NCI-H748 (cell line): Measurements from ENCODE around the gene MBNL2.
A peak's percentile ranks its signal among the peaks of the same experiment; 100 is the strongest.

Experiments
- DNase-seq: peaks from one replicate; lab custom pipeline; 2025; ENCODE audit not compliant: unreplicated experiment; lab: John Stamatoyannopoulos, UW

MBNL2 gene

DNA sequence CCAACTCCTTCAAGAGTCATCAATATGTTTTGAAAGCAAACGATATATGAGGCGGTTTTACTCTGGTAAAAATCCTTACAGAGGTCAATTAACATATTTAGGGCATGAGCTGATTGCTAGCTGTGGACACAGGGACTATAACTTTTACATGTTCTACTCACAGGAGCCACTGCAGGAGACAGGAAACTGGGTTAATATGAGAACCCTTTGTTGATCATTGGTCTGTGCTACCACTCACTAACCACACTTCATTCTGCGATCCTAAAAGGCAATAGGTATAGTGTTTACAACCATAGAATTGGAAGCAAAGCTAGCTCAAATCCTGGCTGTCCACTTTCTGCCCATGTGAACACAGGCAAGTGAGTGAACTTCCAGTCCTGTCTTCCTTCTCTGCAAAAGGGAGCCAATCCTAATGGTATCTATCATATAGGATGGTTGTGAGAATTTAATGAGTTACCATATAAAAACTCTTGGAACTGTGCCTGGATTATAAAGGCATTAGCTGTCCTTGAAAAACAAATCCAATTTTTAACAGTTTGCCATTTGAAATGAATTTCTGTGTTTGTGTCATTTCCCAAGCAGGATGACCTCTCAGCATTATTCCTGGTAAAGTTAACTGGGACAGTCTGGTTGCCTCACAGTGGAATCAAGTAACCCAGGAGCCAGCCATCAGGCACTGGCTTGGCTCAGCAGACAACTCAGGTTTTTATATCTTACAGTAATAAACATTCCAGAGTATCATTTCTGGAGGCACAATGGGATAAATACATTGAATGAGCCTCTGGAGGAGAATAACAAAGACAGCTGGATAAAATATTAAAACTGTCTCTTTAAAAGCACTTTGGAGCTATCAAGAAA, 182.0 kb downstream of the MBNL2 start:
- no peak for DNase-seq

DNA sequence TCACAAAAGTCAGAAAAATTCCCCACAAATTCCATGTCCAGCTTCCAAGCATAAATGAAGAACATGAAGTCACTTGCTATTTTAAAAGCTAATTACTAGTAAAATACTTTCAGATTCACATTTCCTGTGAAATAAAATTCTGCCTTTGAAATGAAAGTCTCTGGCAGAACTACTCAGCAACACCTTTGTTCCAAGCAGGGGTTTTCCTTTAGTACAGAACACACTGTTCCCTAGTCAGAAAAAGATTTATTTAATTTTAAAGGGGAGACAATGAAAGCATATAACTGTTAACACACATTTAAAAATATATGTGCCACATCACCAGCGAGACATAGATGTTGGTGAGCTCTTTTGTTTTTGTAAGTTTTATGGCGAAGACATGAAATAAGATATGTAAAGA, 185.4 kb downstream of the MBNL2 start:
- DNase-seq = no peak

DNA sequence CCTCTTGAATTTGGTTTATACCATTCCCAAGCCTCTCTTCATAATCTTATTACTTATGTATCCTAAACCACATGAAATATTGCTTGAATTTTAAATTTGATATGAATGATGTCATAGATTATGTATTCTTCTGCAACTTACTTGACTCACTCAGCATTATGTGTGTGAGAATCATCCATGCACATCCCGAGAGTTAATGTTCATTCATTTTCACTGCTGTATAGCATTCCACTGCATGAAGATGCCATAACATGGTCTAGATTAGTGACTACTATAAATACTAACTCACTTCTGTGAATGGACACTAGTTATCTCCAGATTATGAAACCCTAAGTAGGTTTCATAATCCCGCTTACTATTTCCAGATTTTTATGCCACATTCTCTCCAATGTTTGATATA, 186.8 kb downstream of the MBNL2 start:
- no peak for DNase-seq

DNA sequence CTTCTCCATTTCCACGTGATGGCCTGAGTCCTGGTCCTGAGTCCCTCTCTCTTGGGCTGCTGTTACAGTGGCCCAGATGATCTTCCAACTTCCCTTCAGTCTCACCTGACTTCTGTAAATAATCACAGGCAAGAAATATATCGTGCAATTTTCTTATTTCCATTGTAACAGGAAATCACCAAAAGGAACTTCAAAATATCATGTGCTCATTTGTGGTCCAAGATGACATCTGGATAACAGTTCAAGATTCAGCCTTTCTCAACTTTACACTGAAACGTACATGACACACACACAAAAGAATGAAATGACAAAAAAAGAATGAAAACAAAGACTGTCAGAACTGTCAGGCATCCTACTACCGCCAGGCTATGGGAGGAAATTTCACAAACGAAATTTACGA, 189.9 kb downstream of the MBNL2 start:
- DNase-seq = no peak

DNA sequence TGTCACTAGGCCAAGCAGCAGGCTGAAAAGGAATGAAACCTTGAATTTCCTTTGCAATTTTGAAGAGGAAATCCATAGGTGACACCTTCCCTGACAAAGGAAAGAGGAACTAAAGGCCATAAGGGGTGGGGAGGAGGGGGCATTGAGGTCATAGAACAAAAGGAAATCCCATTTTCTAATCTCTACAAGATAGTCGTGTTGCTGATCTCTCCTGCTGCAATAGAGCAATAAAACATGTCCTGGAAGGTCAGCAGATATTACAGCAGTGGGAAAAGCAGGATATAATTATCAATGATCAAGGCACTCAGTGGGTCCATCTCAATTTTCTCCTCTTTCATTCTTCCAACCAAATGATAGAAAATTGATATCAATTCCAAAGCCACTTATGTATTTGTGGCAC, 191.6 kb downstream of the MBNL2 start:
- DNase-seq = peak; percentile 20

DNA sequence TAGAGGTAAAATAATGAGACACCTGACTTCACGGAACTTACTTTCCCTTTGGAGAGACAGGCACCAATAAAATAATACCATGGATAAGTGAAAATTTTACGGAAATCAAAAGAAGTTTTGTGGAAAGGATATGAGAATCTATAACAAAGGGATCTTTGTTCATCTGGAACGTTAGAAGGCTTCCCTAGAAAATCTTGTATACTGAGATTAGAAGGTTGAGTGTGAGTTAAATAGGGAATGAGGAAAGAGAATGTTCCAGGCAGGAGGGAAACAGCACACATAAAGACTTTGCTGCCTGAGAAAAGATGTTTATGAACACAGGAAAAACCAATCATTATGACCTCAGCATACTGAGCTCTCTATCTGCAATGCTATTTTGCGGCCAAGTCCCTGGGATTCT, 192.3 kb downstream of the MBNL2 start:
- DNase-seq = no peak

DNA sequence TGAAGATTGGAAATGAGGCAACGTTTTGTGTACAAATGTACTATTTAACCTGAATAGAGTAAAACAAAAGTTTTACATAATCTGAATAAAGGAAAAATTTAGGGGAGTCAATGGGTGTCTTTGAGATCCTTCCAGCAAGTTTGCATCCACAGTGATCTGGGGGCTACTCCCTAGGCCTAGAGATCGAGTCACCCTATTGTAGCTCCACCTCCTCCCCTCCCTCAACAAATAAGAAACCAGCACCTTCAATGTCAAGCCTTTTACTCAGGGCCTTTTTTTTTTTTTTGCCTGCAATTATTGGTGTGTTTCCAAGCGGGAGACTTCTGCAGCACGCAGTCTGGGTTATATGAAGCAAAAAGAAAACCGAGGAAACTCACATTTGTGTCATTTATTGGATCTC, 195.6 kb downstream of the MBNL2 start:
- DNase-seq = no peak

DNA sequence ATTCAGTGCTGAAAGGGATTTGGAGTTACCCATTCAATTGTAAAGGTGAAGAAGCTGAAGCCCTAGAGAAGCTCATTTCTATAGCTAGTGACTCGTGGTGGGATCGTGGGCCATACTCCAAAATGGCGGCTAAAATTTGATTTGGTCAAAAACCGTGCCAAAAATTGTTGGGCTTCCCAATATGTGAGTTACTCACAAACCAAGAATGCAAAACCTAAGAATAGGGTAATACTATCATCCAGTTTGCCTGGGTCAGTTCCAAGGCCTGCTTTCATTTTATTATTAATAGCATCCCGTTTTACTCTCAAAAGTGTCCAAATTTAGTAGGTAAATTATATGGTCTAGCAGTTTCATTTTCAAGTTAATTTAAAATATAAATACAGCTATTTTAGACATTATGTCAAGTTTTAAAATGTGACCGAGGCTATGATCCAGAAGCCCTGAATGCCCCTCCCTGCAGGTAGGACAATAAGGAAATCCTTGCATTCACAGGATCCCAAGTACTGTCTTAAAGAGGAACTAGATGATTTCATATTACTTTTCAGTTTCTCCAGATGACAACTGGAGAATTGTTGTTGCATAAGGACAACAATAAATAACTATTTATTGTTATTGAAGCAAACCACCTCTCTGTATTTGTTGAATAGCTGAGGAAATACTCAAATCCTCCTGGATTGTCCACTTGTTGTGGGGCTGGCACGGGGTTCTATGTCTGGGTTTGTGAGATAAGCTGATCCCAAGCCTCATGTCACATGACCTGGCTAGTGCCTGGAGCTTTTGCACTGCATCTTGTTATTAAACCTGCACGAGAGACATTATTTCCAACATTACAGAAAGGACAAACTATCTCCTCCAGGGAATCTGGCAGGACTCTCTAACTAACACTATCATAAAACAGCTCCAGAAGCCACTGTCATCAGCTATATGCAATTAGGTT, 200.3 kb downstream of the MBNL2 start:
- DNase-seq = no peak

DNA sequence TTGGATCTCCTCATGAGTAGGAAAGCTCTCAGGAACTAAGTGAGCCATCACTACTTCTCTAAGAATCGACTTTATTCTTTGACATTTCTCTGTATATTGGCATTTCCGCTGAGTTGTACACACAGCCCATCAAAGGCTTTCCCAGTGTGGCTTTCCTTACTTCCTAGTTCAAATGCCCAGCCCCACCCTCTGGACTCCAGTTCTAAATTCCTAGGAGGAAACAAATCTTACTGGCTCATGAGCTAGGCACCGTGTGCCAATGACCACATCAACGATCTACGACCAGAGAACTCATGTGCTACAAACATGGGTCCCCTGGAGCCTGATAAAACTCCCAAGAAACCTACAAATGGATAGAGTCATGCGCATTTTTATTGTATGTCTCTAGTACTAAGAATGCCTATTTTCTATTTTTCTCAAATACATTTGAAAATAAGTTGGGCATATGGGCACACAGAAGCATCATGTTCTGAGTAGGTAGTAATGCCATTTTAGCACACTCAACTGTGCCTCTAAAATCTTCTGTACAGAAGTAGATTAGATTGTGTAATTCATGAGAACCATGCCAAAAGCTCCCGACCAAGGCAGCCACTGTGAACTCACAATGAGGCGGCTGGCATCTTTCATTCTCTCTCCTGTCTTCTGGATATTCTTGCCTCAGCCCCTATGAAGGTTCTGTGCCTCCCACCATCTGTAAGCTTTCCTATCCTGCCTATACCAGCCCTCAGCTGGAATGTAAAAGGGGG, 201.3 kb downstream of the MBNL2 start:
- DNase-seq = no peak

DNA sequence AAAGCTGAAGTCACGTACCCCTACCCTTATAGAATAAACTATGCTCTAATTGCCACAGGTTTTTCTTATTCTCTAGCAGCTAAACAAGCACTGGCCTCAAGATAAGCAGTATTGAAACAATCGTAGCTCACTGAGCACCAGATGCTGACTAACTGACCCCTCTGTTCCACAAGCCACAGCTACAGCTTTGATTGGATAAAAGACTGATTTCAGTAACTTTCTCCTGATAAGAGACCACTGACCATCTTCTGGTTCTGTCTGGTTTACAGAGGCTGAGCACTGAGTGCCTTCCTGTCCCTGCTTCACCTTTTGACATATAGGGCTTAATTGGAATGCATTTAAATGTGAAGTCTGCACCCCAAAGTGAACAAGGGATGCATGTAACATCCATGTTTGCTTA, 203.5 kb downstream of the MBNL2 start:
- no peak for DNase-seq

DNA sequence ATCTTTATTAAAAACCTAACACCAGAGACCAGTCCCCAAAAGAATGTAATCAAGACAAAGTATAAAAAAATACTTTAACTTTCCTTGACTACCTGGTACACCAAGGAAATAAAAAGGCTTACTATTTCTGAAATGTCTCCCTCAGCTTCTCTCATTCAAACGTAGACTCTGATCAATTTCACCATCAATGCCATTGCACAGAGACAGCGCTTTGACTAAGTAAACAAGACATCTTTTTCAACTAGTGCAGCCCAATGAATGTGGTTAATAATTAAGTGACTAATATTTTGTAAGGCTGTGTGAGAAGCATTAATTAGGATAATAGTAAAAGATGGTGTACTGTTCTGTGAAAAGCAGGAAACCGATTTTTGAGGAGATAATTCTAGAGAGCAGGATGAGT, 204.6 kb downstream of the MBNL2 start:
- no peak for DNase-seq

DNA sequence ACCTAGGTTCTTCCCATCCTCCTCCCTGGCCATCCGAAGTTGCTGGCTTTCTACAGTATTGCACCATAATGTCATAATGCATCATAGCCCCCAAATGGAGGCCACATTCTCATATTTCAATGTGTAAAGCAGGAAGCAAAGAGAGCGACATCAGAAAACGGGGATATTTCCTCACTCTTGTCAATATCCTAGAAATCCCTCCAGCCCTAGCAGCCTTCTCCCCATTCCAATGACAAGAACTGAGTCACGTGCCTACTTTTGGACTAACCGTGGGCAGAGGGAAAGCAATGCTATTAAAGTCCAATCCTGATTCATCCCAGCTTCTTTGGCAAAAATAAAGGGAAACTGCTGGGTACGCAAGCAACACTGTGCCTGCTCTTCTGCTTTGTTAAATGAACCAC, 207.5 kb downstream of the MBNL2 start:
- DNase-seq = peak; percentile 73

DNA sequence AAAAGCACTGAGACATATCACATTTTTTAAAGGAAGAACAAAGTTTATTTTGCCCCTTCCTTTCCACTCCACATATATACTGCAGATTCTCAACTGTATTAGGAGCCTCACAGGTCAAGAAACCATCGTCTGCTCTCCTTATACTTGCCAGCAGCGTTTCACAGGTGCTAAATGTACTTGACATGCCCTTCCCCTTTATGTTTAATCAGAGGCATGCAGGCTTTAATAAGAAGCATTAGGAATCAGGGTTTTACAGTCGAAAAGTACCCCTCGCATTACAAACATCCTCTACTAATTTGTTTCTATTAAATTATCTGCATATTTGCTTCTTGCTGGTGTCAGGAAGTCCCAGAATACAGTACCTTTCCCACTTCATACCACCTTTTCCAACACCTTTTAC, 208.2 kb downstream of the MBNL2 start:
- DNase-seq = peak; percentile 66

DNA sequence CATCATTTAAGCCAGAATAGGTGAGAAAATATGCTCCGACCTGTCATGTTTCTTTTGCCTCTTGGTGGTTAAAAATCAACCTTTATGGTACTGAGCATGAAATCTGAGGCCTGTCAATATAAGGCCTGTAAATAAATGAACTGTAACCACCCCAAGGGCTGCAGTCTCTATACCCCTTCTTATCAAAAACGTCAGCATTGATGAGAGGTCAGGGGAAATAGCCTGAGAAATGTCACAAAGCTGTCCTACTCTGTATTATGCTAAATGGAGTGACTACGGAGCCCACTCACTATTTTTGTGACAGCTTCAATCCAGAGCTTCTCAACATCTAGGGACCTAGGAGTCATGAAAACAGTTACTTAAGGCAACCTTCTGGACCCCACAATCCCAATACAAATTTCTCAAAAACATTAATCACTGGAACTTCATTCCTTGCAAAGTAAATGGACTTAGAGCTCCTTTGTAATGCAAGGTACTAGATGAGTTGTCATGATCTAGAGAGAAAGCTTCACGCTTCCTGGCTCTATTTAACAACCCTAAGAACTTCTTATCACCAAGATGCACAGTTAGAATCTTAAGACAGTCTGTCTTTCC, 209.1 kb downstream of the MBNL2 start:
- DNase-seq = no peak

DNA sequence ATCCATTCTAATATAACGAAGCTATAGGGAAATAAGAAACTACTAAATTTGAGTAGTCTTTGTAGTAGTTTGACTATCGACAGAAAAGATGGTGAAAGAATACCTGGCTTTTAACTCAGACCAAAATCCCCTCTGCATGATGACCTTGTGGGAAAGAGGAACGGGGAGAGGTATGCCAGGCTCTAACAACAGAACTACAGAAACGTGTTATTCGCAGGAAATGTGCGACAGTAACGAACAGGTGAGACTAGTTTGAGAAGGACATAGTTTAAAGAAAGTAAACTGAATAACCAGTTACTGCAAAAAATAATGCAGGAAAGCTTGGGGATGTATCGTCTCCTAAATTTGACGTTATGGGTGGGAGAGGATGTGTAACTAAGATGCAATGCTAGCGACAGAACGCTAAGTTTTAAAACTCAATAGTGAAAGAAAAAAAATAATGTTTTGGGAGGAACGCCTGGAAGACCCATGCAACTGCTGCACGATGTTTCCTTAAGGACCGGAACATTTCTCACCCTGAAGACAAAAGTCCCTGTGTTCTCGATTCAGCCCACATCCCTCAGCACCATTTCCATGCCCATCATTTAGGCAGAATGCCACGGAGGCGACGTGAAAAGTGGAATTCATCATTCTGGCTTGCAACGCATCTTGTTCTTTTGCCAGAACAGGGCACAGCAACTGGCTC, 210.2 kb downstream of the MBNL2 start:
- peak; percentile 48 for DNase-seq

DNA sequence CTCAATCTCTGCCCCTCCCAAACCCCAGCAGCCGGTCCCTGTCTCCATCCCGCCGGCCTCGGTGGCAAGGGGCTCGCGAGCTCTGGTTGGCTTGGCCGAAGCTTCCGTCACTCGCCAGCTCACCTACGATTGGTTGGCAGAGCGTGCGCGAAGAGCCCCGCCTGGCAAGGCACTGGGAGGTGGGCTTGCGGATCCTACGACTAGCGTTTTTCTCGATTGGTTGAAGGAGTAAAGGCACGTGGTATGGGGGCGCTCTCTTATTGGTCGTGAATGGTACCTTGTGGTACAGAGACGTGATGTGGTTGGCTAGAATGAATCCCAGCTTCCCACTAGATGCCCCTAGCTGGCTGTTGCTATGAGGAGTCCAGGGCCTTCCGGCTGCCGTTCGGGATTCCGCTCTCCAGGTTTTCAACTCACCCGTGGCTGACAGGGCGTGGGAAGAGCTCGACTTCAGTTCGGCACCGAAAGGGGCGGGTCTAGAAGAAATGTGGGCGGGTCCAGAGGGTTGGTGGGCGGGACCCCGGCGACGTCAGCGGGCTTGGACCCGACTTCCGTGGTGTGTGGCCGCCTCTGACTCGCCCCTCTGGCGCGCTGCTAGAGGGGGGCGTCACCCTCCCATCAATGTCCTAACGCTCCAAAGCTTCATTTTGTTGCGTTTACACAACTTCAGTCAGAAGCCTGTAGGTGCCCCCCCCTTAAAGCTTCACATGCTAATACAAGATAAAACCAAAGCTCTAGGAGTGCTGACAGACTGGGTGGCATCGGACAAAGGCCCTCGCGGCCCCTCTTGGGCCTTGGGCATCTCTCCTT, 211.0 kb downstream of the MBNL2 start:
- DNase-seq = peak; percentile 100

DNA sequence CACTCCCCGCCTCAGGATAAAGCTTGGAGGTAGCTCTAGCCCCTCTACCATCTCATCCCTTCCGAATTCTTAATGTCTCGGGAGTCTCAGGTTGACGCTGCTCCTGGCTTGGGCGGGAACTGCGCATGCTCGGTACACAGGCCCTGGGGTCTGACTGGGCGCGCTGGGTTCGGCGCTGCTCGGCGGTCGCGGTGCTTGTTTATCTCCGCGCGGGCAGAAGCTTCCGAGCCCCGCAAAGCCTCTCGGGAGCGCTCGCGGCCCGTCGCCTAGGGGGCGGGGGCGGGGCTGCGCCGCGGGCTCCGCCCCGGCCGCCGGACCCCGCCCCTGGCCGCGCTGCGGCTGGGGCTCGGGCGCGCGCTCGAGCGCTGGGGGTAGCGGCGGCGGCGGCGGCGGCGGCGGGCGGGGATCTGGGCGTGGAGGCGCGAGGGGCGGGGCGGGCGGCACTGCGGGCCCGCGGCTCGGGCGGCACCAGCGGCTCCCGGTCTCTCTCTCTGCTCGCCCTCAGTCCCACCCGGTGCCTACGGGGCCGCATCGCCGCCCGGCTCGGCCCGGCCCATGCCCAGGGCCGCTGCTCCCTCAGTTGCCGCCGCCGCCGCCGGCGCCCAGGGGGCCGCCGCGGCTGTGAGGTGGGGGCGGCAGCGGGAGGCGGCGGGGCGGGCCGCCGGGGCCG, 211.7 kb downstream of the MBNL2 start, which contains the start of gene RAP2A:
Gene RAP2A, plus strand, starts transcription at position 443 of the 670 bp plus-strand sequence. CDS start 302 bp downstream, outside the sequence.
- DNase-seq = peak; percentile 93

DNA sequence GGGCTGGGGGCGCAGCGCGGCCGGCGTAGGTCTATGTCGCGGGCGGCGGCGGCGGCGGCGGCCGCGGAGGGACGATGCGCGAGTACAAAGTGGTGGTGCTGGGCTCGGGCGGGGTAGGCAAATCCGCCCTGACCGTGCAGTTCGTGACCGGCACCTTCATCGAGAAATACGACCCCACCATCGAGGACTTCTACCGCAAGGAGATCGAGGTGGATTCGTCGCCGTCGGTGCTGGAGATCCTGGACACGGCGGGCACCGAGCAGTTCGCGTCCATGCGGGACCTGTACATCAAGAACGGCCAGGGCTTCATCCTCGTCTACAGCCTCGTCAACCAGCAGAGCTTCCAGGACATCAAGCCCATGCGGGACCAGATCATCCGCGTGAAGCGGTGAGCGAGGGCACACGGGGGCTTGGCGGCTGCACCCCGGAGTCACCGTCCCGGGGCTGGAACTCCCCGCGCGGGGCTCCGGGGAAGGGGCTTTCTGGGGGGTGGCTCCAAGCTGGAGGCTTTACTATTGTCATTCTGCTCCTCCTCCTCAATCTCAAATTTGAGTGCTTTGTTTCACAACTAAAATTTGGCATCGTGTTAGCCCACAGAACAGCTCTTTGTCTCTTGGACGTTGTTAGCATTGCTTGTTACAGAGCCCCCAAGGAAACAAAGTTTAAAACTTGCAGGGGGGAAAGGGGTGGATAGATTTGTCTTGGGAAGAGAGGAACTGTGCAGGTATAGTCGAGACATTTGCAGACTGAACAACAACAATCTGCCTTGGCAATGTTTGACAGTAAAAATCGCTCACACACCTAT, 212.5 kb downstream of the MBNL2 start:
- peak; percentile 75 for DNase-seq
